Measurements from ENCODE around the gene KIF26B. TPM values are rescaled to one million over a fixed set of nuclear protein-coding genes. Genes with fewer than 3 reads are reported as not detected.

The KIF26B gene
- total RNA-seq, 3 donors from 2014 or later (not counting 1 experiment from before 2014, with no cell fraction given): 0.16 to 0.96 (median 0.18) TPM

GRCh38 chr1:245475961-245476516, 321.3 kb downstream of the KIF26B start:
- Histone ChIP-seq H3K27ac (ENCODE audit: low read length) (no peak overlapping the region), H3K4me1 (ENCODE audit: control insufficient read depth, insufficient read depth, low read length) (no peaks in the 10 kb centered on the region), H3K36me3 (ENCODE audit: control insufficient read depth, insufficient read depth, low read length) (no peaks in the 10 kb centered on the region), H3K27me3 (ENCODE audit: control insufficient read depth, insufficient read depth, low read length) (no peaks in the 10 kb centered on the region), H3K4me3 (ENCODE audit: low read length) (no peak overlapping the region), H3K9me3 (ENCODE audit: control insufficient read depth, insufficient read depth, low read length) (no peaks in the 10 kb centered on the region)
- ATAC-seq (no peak), DNase-seq (no peak)
- Mint-ChIP-seq H3K4me3 (no peak overlapping the region), H3K27me3 (ENCODE audit: low read depth in 2 of 2) (peaks cover 0 to 2% of the 10 kb centered on the region in 2 donors), H3K36me3 (no peaks in the 10 kb centered on the region), H3K4me1 (no peaks in the 10 kb centered on the region), H3K9me3 (no peaks in the 10 kb centered on the region), H3K27ac (no peak overlapping the region)
- intact Hi-C loops (cut with micrococcal nuclease): no loop called here
- no peak for TF ChIP-seq CTCF (IDR thresholded peaks at IDR 0.05)
- 73% methylated on average over 5 of the region's 6 CpGs for WGBS (ENCODE audit: insufficient coverage)

GRCh38 chr1:245477941-245478340, 323.2 kb downstream of the KIF26B start:
- WGBS (ENCODE audit: insufficient coverage): 88% methylated on average over 8 of the region's 8 CpGs
- no peak for TF ChIP-seq CTCF (IDR thresholded peaks at IDR 0.05)
- Histone ChIP-seq H3K4me3 (ENCODE audit: low read length) (no peak overlapping the region), H3K27ac (ENCODE audit: low read length) (no peak overlapping the region), H3K27me3 (ENCODE audit: control insufficient read depth, insufficient read depth, low read length) (no peaks in the 10 kb centered on the region), H3K4me1 (ENCODE audit: control insufficient read depth, insufficient read depth, low read length) (no peaks in the 10 kb centered on the region), H3K9me3 (ENCODE audit: control insufficient read depth, insufficient read depth, low read length) (no peaks in the 10 kb centered on the region), H3K36me3 (ENCODE audit: control insufficient read depth, insufficient read depth, low read length) (no peaks in the 10 kb centered on the region)
- ATAC-seq (no peak), DNase-seq (no peak)
- intact Hi-C loops (cut with micrococcal nuclease): no loop called here
- H3K36me3 Mint-ChIP-seq: no peaks in the 10 kb centered on the region
- H3K9me3 Mint-ChIP-seq: no peaks in the 10 kb centered on the region
- no peak overlapping the region for H3K4me3 Mint-ChIP-seq
- H3K27me3 Mint-ChIP-seq (ENCODE audit: low read depth in 2 of 2): peaks cover 0 to 2% of the 10 kb centered on the region in 2 donors
- H3K4me1 Mint-ChIP-seq: no peaks in the 10 kb centered on the region
- no peak overlapping the region for H3K27ac Mint-ChIP-seq

GRCh38 chr1:245480393-245481120, 325.8 kb downstream of the KIF26B start:
- Histone ChIP-seq H3K9me3 (ENCODE audit: control insufficient read depth, insufficient read depth, low read length) (no peaks in the 10 kb centered on the region), H3K27ac (ENCODE audit: low read length) (no peak overlapping the region), H3K27me3 (ENCODE audit: control insufficient read depth, insufficient read depth, low read length) (no peaks in the 10 kb centered on the region), H3K4me3 (ENCODE audit: low read length) (no peak overlapping the region), H3K36me3 (ENCODE audit: control insufficient read depth, insufficient read depth, low read length) (no peaks in the 10 kb centered on the region), H3K4me1 (ENCODE audit: control insufficient read depth, insufficient read depth, low read length) (no peaks in the 10 kb centered on the region)
- no peaks in the 10 kb centered on the region for H3K9me3 Mint-ChIP-seq
- no peaks in the 10 kb centered on the region for H3K36me3 Mint-ChIP-seq
- WGBS (ENCODE audit: insufficient coverage): 78% methylated on average over 6 of the region's 6 CpGs
- no peaks in the 10 kb centered on the region for H3K27me3 Mint-ChIP-seq (ENCODE audit: low read depth in 2 of 2)
- intact Hi-C loops (cut with micrococcal nuclease): no loop called here
- no peaks in the 10 kb centered on the region for H3K4me1 Mint-ChIP-seq
- H3K4me3 Mint-ChIP-seq: no peak overlapping the region
- DNase-seq (no peak), ATAC-seq (no peak)
- H3K27ac Mint-ChIP-seq: no peak overlapping the region
- TF ChIP-seq CTCF (IDR thresholded peaks at IDR 0.05): no peak
